HG03571 (cell line): ENCODE data around the gene ATP6V1G2.
"Not testable (repeated sequence)": the region's sequence is repeated elsewhere in the genome, so short reads cannot be mapped to it uniquely, and the experiment has no call there.

ENCODE experiments used
- ATAC-seq: cut with Tn5 transposase; IDR thresholded peaks from one replicate; pipeline ENCODE4 v1.9.1; 2021; ENCODE audit not compliant: unreplicated experiment

Gene ATP6V1G2

DNA sequence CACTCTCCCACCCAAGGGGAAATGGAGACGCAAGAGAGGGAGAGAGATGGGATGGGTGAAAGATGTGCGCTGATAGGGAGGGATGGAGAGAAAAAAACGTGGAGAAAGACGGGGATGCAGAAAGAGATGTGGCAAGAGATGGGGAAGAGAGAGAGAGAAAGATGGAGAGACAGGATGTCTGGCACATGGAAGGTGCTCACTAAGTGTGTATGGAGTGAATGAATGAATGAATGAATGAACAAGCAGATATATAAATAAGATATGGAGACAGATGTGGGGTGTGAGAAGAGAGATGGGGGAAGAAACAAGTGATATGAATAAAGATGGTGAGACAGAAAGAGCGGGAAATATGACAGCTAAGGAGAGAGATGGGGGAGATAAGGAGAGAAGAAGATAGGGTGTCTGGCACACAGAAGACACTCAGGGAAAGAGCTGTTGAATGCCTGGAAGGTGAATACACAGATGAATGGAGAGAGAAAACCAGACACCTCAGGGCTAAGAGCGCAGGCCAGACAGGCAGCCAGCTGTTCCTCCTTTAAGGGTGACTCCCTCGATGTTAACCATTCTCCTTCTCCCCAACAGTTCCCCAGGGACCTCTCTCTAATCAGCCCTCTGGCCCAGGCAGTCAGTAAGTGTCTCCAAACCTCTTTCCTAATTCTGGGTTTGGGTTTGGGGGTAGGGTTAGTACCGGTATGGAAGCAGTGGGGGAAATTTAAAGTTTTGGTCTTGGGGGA, 29.7 kb upstream of the ATP6V1G2 start:
- ATAC-seq = no peak

DNA sequence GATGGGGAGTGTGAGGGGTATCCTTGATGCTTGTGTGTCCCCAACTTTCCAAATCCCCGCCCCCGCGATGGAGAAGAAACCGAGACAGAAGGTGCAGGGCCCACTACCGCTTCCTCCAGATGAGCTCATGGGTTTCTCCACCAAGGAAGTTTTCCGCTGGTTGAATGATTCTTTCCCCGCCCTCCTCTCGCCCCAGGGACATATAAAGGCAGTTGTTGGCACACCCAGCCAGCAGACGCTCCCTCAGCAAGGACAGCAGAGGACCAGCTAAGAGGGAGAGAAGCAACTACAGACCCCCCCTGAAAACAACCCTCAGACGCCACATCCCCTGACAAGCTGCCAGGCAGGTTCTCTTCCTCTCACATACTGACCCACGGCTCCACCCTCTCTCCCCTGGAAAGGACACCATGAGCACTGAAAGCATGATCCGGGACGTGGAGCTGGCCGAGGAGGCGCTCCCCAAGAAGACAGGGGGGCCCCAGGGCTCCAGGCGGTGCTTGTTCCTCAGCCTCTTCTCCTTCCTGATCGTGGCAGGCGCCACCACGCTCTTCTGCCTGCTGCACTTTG, 29.0 kb upstream of the ATP6V1G2 start, which contains the start of gene TNF:
Gene TNF (plus strand): TSS at position 231 of the 567 bp plus-strand sequence. CDS start 177 bp downstream, at position 408.
- no peak for ATAC-seq

DNA sequence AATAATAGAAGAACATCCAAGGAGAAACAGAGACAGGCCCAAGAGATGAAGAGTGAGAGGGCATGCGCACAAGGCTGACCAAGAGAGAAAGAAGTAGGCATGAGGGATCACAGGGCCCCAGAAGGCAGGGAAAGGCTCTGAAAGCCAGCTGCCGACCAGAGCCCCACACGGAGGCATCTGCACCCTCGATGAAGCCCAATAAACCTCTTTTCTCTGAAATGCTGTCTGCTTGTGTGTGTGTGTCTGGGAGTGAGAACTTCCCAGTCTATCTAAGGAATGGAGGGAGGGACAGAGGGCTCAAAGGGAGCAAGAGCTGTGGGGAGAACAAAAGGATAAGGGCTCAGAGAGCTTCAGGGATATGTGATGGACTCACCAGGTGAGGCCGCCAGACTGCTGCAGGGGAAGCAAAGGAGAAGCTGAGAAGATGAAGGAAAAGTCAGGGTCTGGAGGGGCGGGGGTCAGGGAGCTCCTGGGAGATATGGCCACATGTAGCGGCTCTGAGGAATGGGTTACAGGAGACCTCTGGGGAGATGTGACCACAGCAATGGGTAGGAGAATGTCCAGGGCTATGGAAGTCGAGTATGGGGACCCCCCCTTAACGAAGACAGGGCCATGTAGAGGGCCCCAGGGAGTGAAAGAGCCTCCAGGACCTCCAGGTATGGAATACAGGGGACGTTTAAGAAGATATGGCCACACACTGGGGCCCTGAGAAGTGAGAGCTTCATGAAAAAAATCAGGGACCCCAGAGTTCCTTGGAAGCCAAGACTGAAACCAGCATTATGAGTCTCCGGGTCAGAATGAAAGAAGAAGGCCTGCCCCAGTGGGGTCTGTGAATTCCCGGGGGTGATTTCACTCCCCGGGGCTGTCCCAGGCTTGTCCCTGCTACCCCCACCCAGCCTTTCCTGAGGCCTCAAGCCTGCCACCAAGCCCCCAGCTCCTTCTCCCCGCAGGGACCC, 28.0 kb upstream of the ATP6V1G2 start:
- ATAC-seq = no peak

DNA sequence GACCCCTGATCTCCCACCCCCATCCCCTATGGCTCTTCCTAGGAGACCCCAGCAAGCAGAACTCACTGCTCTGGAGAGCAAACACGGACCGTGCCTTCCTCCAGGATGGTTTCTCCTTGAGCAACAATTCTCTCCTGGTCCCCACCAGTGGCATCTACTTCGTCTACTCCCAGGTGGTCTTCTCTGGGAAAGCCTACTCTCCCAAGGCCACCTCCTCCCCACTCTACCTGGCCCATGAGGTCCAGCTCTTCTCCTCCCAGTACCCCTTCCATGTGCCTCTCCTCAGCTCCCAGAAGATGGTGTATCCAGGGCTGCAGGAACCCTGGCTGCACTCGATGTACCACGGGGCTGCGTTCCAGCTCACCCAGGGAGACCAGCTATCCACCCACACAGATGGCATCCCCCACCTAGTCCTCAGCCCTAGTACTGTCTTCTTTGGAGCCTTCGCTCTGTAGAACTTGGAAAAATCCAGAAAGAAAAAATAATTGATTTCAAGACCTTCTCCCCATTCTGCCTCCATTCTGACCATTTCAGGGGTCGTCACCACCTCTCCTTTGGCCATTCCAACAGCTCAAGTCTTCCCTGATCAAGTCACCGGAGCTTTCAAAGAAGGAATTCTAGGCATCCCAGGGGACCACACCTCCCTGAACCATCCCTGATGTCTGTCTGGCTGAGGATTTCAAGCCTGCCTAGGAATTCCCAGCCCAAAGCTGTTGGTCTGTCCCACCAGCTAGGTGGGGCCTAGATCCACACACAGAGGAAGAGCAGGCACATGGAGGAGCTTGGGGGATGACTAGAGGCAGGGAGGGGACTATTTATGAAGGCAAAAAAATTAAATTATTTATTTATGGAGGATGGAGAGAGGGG, 27.1 kb upstream of the ATP6V1G2 start:
- no peak for ATAC-seq

DNA sequence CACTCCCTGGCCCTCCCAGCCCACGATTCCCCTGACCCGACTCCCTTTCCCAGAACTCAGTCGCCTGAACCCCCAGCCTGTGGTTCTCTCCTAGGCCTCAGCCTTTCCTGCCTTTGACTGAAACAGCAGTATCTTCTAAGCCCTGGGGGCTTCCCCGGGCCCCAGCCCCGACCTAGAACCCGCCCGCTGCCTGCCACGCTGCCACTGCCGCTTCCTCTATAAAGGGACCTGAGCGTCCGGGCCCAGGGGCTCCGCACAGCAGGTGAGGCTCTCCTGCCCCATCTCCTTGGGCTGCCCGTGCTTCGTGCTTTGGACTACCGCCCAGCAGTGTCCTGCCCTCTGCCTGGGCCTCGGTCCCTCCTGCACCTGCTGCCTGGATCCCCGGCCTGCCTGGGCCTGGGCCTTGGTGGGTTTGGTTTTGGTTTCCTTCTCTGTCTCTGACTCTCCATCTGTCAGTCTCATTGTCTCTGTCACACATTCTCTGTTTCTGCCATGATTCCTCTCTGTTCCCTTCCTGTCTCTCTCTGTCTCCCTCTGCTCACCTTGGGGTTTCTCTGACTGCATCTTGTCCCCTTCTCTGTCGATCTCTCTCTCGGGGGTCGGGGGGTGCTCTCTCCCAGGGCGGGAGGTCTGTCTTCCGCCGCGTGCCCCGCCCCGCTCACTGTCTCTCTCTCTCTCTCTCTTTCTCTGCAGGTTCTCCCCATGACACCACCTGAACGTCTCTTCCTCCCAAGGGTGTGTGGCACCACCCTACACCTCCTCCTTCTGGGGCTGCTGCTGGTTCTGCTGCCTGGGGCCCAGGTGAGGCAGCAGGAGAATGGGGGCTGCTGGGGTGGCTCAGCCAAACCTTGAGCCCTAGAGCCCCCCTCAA, 25.9 kb upstream of the ATP6V1G2 start, which contains the start of gene LTA:
Gene LTA (plus strand): TSS at position 249 of the 871 bp plus-strand sequence. CDS start 454 bp downstream, at position 703.
- no peak for ATAC-seq

DNA sequence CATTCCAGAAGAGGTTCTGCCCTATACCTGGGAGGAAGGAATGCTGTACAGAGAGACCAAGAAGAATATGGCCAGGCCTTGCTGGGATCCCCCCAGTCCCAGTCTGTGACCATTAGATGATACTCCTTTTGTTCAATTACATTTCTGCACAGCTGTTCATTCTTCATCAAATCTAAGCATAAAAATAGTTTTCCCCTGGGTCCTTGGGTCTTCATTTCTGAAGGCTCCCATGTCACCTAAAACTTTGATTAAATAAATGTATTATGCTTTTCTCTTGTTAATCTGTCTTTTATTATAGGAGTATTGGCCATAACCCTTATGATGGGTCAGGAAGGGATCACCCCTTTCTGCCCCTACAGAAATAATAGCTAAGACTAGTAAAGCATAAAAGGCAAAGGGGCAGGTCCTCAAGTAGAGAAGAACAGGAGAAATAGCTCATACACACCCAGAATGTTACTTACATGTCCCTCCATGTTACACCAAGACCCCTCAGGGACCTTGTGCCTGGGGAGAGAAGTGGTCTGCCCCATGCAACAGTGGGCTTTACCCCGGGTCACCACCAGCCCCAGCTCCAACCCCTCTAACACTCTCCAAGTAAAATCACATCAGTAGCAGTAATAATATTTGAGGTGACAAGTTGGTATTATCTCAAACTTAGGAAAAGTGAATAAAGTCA, 23.6 kb upstream of the ATP6V1G2 start:
- ATAC-seq = no peak

DNA sequence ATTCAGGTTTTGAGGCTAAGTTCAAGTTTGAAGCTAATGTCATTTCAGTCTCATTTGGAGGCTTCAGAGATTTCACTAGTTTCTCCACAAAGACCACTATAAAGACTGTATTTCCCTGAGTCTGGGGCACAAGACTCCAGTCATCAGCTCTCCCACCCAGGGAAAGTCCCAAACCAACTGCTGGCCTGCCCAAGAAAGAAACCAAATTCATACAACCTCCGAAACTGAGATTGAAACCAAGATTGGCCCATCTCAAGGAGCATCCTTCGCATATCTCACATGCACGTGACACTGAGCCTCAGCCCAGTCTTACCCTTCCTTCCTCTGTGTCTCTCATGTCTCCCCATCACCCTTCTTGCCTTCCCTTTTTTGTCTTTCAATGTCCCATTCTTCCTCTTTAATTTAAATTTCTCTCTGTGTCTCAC, 22.1 kb upstream of the ATP6V1G2 start:
- peak; percentile 63 for ATAC-seq

DNA sequence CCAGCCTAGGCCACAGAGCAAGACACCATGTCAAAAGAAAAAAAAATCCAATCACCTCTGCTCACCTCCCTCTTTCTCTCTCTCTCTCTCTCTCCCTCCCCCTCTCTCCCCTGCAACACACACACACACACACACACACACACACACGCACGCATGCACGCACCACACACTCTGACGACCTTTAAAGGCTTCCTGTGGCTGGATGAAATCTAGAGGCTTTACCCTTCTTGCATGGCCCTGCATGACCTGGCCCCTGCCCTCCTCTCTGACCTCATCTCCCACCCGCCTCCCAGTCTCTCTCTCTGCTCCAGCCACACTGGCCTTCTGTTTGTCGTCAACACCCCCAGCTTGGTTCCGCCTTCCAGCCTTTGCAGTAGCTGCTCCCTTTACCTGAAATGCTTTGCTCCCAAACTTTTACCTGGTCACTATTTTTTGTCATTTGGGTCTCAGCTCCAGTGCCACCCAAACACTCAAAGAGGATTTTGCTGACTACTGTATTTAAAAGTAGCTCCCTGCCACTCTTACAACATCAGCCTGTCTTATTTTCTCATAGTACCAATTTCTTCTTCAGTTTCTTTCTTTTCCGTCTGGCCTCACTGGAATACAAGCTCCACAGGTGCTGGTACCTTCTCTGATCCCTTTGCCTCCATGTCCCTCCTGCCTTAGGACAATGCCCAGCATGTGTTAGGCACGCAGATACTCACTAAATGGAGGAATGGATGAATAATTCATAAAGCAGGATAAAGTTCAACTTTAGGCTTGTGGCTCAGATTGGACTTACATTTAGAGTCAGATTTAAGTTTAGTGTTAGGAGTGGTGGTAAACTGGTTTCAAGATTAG, 21.3 kb upstream of the ATP6V1G2 start:
- no peak for ATAC-seq

DNA sequence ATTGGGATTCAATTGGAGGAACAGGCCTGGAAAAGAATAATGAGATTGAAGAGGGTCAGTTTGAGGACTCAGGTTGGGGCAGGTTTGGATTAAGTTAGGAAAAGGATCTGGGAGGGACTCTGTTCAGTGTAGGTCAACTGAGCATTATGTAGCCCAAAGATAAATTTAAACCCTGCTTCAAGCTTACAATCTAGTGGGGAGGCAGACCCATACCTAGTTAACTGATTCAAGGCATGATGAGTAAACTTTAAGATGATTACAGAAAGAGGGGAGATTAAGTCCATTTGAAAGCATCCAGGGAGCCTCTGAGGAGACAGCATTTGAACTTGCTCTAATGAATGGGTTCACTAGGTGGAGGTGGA, 14.3 kb upstream of the ATP6V1G2 start:
- no peak for ATAC-seq

DNA sequence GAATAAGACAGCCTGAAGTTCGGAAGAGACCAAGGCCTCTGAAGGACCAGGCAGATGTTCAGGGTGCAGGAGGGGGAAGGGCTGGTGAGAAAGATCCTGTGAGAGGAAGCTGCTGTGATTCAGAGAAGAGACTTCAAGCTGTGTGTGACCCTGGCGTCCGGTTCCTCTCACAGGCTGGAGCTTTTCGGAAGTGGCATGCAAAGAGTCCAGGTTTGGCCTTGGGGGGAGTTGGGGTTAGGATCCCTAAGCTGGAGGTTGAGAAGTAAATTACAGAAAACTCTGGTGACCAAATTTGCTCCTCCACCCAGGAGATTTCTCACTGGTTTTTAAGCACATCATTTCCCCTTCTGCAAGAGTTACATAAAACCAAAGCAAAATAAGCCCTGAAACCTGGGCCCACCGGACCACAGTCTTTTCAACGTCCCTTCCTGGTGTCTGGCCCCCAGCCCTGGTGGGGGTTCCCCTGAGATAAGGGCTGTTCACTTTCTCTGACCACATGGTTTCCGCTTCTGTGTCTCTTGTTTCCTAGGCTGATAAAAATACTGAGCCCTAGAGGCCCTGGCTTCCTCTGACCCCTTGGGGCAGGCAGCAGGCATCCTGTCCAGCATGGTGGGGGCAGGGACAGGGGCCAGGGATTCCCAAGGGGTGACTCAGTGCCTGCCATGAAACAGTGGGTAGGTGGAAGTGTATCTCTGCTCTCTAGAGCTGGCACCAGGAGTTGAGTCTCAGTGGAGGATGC, 13.7 kb upstream of the ATP6V1G2 start:
- ATAC-seq = peak; percentile 47

DNA sequence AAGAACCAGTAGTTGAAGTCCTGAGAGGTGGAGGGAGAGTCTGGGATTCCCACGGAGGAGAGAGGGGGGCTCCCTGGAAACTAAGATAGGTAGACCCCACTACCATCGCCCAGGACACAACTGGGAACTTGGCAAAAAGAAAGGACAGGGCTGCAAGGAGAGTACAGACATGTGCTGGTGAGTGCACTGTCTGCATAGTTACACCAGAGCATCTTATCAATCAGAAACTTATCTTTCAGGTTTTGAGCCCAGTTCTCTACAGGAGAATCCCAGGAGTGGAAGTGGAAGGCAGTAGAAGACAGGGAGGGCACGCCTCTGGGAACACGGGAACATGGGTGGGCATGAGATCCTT, 13.2 kb upstream of the ATP6V1G2 start:
- peak; percentile 1 for ATAC-seq

DNA sequence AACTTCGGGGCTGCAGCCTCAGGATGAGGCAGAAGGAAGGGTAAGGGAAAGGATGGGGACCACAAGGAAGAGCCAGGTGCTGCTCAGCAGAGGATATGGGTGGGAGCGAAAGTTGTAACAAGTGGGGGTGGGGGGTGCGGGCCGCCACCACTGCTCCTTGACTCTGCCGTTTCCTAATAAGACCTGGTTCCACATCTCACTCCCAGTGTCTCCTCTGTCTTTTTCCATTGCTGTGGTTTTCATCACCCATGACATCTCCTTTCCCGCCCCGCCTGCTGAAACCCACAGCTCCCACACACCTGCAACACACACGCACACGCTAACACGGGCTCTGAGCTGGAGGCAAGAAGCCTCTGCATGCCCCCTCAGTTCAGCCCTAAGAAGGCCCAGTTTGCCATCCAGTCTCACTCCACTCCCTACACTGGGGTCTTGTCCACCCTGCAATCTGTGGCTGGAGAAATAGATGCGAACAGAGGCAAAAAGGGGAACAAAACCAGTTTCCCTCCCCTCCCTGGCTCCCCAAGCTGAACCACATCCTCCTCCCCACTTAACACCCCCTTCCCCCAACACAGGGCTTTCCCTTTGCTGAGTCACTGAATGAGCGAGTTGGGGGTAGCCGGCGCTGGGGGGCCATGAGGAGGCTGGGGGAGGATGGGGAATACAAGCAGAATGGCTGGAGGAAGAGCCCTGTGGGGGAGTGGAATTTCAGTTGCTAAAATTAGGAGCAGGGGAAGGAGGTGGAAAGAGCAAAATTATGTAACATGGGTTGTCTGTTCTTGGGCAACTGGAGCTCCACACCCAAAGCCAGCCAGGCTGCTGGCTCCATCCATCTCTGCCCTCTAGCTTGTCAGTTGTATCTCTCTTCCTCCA, 12.5 kb upstream of the ATP6V1G2 start:
- ATAC-seq = no peak

DNA sequence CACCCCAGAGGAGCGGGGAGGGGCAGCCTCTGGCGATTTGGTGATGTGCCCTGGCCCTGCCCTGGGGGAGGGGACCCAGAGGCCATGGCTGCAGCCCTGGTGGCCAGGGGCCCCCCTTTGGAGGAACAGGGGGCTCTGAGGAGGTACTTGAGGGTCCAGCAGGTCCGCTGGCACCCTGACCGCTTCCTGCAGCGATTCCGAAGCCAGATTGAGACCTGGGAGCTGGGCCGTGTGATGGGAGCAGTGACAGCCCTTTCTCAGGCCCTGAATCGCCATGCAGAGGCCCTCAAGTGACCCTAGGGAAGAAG, 11.9 kb upstream of the ATP6V1G2 start:
- no peak for ATAC-seq

DNA sequence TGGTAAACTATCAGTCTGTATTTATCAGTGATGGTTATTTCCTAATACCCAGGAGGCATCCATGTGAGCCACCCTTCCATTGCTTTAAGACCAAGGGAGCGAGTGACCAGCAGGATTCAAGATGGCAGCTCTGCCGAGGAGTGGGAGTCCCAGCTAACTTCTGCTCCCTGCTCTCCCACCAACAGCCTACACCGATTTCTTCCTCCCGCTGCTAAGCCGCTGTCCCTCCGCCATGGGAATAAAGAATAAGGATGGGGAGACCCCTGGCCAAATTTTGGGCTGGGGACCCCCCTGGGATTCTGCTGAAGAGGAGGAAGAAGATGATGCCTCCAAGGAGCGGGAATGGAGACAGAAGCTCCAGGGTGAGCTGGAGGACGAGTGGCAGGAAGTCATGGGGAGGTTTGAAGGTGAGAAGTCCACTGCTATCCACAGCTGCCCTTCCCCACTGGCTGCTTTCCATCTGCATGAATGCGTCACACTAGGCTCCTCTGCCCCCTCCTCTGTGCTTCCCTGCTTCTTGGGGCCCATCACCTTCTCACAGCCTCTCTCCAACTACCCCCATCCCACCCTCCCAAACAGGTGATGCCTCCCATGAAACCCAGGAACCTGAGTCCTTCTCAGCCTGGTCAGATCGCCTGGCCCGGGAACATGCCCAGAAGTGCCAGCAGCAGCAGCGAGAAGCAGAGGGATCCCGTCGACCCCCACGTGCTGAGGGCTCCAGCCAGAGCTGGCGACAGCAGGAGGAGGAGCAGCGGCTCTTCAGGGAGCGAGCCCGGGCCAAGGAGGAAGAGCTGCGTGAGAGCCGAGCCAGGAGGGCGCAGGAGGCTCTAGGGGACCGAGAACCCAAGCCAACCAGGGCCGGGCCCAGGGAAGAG, 11.3 kb upstream of the ATP6V1G2 start:
- no peak for ATAC-seq

DNA sequence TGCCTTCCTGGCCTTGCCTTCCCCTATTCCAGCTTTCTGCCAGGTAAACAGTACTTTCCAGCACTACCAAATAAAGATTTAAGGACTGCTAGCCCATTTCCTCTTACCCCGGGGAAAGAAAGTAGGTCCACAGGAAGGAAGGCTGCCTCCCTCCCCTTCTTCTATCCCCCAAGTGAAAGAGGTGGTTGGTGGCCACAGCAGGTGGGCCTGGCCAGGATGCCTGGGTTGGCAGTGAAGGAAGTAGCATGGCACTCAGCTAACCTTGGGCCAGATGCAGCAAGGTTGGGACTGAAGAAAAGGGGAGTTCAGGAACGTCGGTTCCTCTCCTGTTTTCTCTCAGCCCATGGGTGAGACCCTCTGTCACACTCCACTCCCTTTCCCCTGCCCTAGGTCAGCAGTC, 9.9 kb upstream of the ATP6V1G2 start:
- ATAC-seq = no peak

DNA sequence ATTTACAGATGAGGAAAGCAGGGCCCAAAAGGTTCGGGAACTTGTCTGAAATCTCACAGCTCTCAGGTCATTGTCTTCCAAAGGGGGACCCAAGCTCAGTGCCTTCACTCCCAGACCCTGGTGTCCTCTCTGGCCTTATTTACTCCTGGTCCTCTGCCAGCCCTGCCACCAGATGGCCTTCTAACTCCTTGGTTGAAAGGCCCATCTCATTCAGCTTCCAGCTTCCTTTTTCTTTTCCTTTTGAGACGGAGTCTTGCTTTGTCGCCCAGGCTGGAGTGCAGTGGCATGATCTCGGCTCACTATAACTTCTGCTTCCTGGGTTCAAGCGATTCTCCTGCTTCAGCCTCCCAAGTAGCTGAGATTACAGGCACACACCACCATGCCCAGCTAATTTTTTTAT, 5.0 kb upstream of the ATP6V1G2 start:
- ATAC-seq = not testable (repeated sequence)
